ENCODE results near the gene BANK1.

The BANK1 gene

GRCh38 chr4:102114118-102114630 is 323.6 kb downstream of the BANK1 start:
- H3K9me3 ChIP-seq = no peaks in the 10 kb centered on the region
- H3K4me1 ChIP-seq = no peaks in the 10 kb centered on the region
- no peak for DNase-seq
- H3K36me3 ChIP-seq = no peaks in the 10 kb centered on the region
- H3K4me3 ChIP-seq (ENCODE audit: low read depth, low read length) = no peak overlapping the region
- H3K27me3 ChIP-seq = no peaks in the 10 kb centered on the region
- TF ChIP-seq CTCF (IDR thresholded peaks at IDR 0.05; ENCODE audit: low read depth, low read length) = no peak

- H3K9me3 ChIP-seq = no peaks in the 10 kb centered on the region; the same call in 1 of the 2 replicates
- H3K36me3 ChIP-seq = no peaks in the 10 kb centered on the region
- no peak overlapping the region for H3K4me3 ChIP-seq (ENCODE audit: low read depth, low read length)
- TF ChIP-seq CTCF (IDR thresholded peaks at IDR 0.05; ENCODE audit: low read depth, low read length) = no peak
- H3K27me3 ChIP-seq = no peaks in the 10 kb centered on the region
- no peaks in the 10 kb centered on the region for H3K4me1 ChIP-seq
- DNase-seq = no peak
These were observed 325.6 kb downstream of the BANK1 start for GRCh38 chr4:102116121-102116520.

GRCh38 chr4:102120846-102121245 is 330.3 kb downstream of the BANK1 start:
- Histone ChIP-seq H3K4me3 (ENCODE audit: low read depth, low read length) (no peak overlapping the region), H3K27me3 (no peaks in the 10 kb centered on the region), H3K4me1 (no peaks in the 10 kb centered on the region), H3K36me3 (no peaks in the 10 kb centered on the region), H3K9me3 (no peaks in the 10 kb centered on the region; the same call in 1 of the 2 replicates)
- no peak for TF ChIP-seq CTCF (IDR thresholded peaks at IDR 0.05; ENCODE audit: low read depth, low read length)
- no peak for DNase-seq
